HG03565 (cell line): ENCODE measurements around the gene MTURN.

ENCODE experiments used
- ATAC-seq: cut with Tn5 transposase; IDR thresholded peaks from one replicate; pipeline ENCODE4 v1.9.1; 2021; ENCODE audit warnings: mild to moderate bottlenecking, moderate library complexity; ENCODE audit not compliant: unreplicated experiment

MTURN gene

DNA sequence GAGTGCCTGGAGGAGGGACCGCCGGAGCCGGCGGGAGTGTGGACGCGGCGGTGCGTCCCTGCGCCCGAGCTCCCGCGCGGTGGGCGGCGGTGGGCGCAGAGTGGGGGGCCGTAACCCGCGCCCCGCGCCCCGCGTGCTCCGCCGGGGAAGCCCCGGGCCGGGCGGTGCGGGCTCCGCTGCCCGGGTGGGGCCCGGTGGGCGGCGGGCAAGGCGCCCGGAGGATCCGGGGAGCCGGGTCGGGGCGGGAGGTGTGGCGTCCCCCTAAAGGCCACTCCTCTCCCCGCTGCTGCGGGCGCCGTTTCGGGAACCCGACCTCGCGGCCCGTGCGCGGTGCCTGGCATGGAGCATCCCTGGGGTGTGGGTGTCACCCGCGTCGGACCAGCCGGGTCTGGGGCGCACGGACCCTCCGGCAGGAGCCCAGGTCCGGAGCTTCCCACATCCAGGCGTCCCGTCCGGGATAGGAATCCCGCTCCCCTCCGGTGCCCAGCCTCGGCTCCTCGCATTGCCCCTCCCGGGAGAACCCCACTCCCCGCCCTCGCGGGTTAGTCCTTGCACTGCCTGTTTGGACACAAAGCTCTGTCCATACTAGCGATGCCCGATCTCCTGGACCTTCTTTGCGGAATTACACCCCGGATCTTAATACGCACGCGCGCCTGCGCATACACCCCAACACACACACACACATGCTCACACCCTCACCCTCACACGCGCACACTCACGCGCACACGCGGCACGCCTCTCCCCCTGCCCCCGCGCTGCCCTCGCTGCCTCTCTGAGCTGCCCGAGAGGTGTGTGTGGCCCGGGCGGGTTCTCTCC lies 723 bp downstream of the MTURN start:
- peak; percentile 1 for ATAC-seq

- ATAC-seq: no peak
These were observed 1.4 kb downstream of the MTURN start for GRCh38 chr7:30136117-30136731.

GRCh38 chr7:30136743-30137485 lies 2.1 kb downstream of the MTURN start:
- no peak for ATAC-seq

DNA sequence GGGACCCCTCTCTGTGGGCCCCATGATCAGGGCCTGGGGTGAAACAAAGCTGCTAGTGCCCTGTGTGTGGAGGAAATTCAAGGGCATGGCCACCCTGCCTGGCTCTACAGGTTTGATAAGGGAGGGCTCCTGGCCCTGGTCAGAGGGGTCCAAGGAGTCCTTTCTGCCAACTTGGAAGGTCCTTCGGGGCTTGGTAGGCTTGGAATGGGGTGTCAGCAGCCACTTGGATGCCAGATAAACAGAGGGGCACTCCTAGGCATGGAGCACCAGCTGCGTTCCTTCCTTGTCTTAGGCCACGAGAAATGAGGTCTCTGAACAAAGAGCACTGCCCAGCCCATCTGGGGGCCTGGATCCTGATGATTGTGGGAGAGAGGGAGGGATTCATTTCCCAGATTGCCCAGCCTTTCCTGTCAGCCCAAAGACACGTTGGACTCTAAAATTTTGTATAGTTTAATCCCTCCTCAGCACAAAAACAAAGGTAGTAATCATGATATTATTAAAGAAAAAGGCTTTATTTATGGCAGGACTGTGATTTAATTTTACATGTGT lies 5.1 kb downstream of the MTURN start:
- no peak for ATAC-seq

DNA sequence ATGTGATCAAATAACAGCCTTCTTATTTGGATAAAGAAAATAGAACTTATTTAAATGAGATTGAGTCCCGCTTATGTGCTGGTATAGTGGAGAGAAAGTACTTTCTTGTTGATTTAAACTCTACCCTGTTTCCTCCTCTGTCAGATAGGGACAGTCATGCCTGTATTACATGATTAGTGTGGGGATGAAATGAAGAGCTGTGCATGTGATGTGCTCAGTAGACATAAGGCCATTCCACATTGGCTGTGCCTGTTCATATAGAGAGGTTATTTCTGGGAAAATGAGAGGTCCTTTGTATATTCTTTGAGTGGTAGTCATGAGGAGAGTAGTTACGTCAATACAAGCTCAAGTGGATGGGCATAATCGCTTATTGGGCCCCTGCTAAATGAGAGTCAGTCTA lies 5.7 kb downstream of the MTURN start:
- ATAC-seq: no peak

DNA sequence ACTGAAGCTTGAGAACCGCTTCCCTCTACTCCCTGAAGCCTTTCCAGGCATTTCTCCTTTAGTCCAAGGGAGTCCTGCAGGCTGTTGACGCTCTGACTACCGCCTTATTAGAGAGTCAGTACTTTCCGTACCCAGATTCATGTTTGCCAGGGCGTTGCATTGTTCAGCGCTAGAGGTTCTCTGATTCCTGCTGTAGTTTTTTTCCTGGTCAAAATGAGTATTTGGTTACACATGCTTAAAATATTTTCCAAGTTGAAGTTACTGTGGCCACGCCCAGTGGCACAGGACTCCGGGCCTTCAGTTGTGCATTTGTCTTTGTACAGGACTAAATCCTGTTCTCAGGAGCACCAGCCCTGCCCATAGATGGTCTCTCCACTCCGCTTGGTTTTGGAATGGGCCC lies 7.9 kb downstream of the MTURN start:
- no peak for ATAC-seq

- no peak for ATAC-seq
These were observed 9.0 kb downstream of the MTURN start for GRCh38 chr7:30143748-30144251.

- no peak for ATAC-seq
These were observed 10.0 kb downstream of the MTURN start for GRCh38 chr7:30144657-30145306.

DNA sequence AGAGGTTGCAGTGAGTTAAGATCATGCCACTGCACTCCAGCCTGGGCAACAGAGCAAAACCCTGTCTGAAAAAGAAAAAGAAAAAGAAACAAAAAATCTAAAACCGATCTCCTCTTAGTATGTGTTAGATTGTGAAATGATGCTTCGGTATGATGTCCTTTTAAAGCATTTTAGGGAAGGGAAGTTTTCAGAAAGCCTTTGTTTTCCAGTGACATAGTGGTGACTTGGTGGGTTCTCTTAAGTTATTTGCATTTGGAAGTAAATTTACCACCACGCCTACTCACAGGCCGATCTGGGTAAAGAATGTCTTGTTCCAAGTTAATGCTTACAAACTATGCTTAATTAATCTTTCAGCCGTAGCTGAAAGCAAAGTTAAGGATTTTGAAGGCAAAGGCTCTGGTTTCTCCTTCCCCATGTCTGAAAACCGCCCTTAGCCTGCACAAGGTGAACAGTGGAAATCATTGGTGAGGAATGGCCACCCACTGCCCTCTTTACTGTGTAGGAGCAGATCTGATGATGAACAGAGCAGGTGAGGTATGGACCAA lies 10.7 kb downstream of the MTURN start:
- no peak for ATAC-seq

GRCh38 chr7:30146127-30146612 lies 11.4 kb downstream of the MTURN start:
- ATAC-seq: no peak

DNA sequence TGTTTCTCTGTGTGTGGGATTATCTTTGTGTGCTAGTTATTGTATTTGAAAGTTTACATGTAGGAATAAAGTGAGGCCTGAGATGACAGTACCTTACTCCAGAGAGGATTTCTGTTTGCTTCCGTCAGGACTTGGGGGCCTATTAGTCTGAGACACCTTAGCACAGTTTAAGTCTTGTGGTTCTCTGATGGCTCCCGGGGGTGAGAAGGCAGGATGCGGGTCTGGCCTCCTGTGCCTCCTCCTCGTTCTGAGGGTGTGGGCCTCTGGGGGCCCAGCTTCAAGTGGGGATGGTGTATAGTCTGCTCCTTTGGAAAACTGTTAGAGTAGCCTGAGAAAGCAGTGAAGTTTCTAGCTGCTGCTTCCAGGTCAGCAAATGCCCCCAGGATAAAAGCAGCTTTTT lies 12.4 kb downstream of the MTURN start:
- no peak for ATAC-seq

DNA sequence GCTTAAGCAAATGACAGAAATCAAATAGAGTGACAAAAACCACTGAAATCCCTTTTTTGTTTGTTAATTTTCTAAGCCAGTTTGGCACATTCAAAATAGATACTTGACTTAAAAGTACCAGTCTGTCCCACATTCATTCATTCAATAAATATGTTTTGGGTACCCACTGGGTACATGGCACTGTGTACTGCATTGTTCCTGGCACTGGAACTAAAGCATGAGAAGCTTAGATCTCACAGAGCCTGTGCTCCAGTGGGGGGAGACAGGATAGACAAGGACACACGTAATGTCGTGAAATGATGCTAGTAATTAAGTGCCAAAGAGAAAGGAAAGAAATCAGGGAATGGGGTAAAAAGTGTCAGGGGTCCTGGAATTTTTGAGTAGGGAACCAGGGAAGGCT lies 13.0 kb downstream of the MTURN start:
- ATAC-seq: no peak

- ATAC-seq: no peak
These were observed 13.6 kb downstream of the MTURN start for GRCh38 chr7:30148426-30148825.

DNA sequence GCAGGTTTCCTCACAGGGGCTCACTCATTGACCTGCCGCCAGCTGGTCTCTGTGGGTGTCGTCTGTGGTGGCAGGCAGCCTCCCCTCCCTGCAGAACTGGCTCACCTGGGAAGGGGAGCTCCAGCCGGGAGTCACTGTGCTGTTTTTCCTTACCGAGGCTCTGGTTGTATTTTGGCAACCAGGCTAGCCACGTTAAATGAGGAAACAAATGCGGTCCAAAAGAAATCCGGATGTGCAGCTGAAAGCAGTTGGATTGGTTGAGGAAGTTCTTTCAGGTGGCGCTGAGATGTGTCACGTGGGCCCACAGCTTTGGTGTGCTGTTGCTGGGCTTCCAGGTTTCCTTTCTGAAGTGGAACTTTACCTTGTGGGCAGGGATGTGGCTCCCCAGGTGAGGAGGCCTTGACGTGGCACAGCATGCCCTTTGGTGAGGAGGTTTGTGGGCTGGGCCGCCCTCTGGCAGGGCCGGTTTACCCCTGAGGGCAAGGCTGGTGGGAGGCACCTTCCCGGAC lies 14.2 kb downstream of the MTURN start:
- no peak for ATAC-seq

- no peak for ATAC-seq
These were observed 15.0 kb downstream of the MTURN start for GRCh38 chr7:30149640-30150272.

DNA sequence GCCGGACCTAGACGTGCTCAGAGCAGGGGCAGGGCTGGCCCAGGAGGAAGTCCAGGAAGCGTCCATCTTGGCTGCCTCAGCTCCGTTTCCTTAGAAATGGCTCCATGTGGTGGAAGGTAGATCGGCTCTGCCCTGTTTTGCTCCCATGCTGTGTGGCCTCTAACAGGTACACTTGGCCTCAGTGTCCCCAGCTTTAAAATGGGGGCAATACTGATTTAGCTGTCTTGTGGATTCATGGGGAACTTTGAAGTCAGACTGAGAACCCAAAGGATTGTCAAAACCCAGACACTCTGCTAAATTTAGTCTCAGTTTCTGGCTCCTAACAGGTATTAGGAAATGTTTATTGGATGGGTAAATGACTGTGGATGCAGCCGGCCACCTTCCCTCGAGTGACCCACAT lies 15.9 kb downstream of the MTURN start:
- no peak for ATAC-seq

DNA sequence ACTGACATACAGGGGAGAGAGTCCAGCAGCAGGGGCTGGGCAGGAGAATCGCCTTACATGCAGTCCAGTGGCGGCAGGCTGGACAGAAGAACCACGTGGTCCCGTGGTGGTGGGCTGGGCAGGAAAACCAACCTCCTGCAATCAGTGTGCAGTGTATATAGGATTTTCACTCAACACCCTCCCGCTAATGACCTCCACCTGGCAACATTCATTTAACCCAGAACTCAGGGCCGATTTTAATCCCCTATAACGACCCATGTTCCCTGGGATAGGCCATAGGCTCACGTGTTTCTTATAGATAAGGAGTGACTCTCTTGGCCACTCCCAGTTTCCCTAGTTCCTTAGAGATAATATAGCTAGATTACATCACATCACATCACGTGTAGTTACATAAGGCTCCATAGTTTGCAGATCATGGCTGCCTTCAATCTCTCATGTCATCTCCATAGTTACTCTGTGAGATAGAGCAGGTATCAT lies 19.4 kb downstream of the MTURN start:
- no peak for ATAC-seq

DNA sequence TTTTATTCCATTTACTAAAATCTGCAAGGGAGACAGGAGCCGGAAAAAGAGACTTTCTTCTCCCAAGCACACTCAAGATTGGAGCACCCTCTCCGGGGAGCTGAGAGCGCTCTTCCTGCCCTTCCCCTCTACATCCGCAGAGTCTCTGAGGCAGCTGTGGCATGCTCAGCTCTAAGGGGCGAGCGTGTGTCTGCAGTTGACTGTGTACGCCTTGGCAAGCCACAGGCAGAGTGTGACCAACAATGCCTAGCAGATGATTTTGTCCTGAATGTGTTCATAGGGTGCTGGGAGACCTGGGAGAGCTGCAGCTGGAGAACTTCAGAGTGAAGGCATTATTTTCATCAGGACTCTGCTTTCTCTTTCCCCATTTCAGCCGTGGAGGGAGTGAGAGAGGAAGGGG lies 20.7 kb downstream of the MTURN start:
- no peak for ATAC-seq

GRCh38 chr7:30157204-30157603 lies 22.4 kb downstream of the MTURN start:
- no peak for ATAC-seq

DNA sequence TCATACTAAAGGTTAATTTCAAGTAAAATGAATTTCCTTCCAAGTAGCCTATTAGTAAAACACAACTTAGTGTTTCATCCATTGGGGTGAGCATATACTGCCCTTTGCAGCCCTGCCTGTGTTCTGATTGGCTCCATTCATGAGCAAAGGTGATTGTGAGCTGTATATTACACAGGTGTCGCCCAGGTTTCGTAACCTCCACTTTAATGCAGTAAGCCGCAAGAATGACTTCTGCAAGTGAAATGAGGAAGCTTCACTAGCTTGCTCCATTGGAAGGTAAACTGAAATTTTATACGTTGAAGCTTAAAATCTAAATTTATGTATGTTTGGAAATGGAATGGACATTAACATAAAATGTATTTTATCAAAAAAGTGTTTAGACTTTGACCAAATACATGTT lies 24.4 kb downstream of the MTURN start:
- ATAC-seq: no peak
